ENCODE measurements around the gene HSD17B2. TPM values are rescaled to one million over a fixed set of nuclear protein-coding genes. Genes with fewer than 3 reads are reported as not detected.
"Not testable (repeated sequence)": the region's sequence is repeated elsewhere in the genome, so short reads cannot be mapped to it uniquely, and the experiment has no call there.

The HSD17B2 gene
- total RNA-seq, 2 donors from 2014 or later: 0.80 to 1.0 TPM

- no peak for DNase-seq (ENCODE audit: low spot score)
- Histone ChIP-seq H3K4me1 (replicated peaks) (no peaks in the 10 kb centered on the region), H3K4me3 (no peak overlapping the region), H3K9me3 (no peaks in the 10 kb centered on the region), H3K27me3 (replicated peaks; ENCODE audit: insufficient read depth) (no peaks in the 10 kb centered on the region), H3K27ac (no peak overlapping the region), H3K36me3 (no peaks in the 10 kb centered on the region)
- 57% methylated on average over 8 of the region's 8 CpGs for WGBS
- intact Hi-C loops (cut with DNase I): no loop called here
- TF ChIP-seq POLR2AphosphoS5 (IDR thresholded peaks at IDR 0.05) (no peak), POLR2A (IDR thresholded peaks at IDR 0.05) (no peak), CTCF (IDR thresholded peaks at IDR 0.05) (no peak)
Observed at GRCh38 chr16:82094942-82095540, 60.0 kb downstream of the HSD17B2 start.

GRCh38 chr16:82096641-82097040 is 61.6 kb downstream of the HSD17B2 start:
- TF ChIP-seq POLR2AphosphoS5 (IDR thresholded peaks at IDR 0.05) (no peak), POLR2A (IDR thresholded peaks at IDR 0.05) (no peak), CTCF (IDR thresholded peaks at IDR 0.05) (no peak)
- 96% methylated on average over 3 of the region's 3 CpGs for WGBS

DNA sequence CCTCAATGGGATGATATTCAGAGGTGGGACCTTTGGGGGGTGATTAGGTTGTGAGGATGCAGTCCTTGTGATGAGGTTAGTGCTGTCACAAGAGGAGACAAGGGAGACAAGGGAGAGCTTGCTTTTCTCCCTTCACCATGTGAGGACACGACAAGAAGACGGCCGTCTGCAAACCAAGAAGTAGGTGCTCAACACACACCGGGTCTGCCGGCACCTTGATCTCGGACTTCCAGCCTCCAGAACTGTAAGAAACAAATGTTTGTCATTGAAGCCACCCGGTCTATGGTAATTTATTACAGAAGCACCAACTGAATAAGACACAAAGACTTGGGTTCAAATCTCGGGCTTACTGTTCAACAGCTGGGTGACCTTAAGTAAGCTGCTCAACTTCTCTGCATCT is 70.1 kb downstream of the HSD17B2 start:
- H3K36me3 ChIP-seq: no peaks in the 10 kb centered on the region
- TF ChIP-seq POLR2A (IDR thresholded peaks at IDR 0.05) (no peak), CTCF (IDR thresholded peaks at IDR 0.05) (no peak), POLR2AphosphoS5 (IDR thresholded peaks at IDR 0.05) (no peak)
- H3K27ac ChIP-seq: no peak overlapping the region
- no peaks in the 10 kb centered on the region for H3K4me1 ChIP-seq (replicated peaks)
- no peak for DNase-seq (ENCODE audit: low spot score)
- no peaks in the 10 kb centered on the region for H3K27me3 ChIP-seq (replicated peaks; ENCODE audit: insufficient read depth)
- H3K9me3 ChIP-seq: no peaks in the 10 kb centered on the region
- intact Hi-C loops (cut with DNase I): no loop called here
- no peak overlapping the region for H3K4me3 ChIP-seq
- WGBS: 97% methylated on average over 8 of the region's 8 CpGs

More at GRCh38 chr16:82096641-82097040, 61.6 kb downstream of the HSD17B2 start:
- no peaks in the 10 kb centered on the region for H3K36me3 ChIP-seq
- intact Hi-C loops (cut with DNase I): no loop called here
- no peaks in the 10 kb centered on the region for H3K9me3 ChIP-seq
- H3K4me3 ChIP-seq: no peak overlapping the region
- no peak for DNase-seq (ENCODE audit: low spot score)
- no peaks in the 10 kb centered on the region for H3K27me3 ChIP-seq (replicated peaks; ENCODE audit: insufficient read depth)
- H3K4me1 ChIP-seq (replicated peaks): no peaks in the 10 kb centered on the region
- no peak overlapping the region for H3K27ac ChIP-seq

- H3K27me3 ChIP-seq (replicated peaks; ENCODE audit: insufficient read depth): no peaks in the 10 kb centered on the region
- H3K36me3 ChIP-seq: no peaks in the 10 kb centered on the region
- intact Hi-C loops (cut with DNase I): no loop called here
- WGBS: 90% methylated on average over 2 of the region's 2 CpGs
- TF ChIP-seq CTCF (IDR thresholded peaks at IDR 0.05) (no peak), POLR2A (IDR thresholded peaks at IDR 0.05) (no peak), POLR2AphosphoS5 (IDR thresholded peaks at IDR 0.05) (no peak)
- DNase-seq (ENCODE audit: low spot score): no peak
- no peak overlapping the region for H3K27ac ChIP-seq
- no peaks in the 10 kb centered on the region for H3K4me1 ChIP-seq (replicated peaks)
- no peaks in the 10 kb centered on the region for H3K9me3 ChIP-seq
- H3K4me3 ChIP-seq: no peak overlapping the region
Observed at GRCh38 chr16:82108100-82108499, 73.0 kb downstream of the HSD17B2 start.

DNA sequence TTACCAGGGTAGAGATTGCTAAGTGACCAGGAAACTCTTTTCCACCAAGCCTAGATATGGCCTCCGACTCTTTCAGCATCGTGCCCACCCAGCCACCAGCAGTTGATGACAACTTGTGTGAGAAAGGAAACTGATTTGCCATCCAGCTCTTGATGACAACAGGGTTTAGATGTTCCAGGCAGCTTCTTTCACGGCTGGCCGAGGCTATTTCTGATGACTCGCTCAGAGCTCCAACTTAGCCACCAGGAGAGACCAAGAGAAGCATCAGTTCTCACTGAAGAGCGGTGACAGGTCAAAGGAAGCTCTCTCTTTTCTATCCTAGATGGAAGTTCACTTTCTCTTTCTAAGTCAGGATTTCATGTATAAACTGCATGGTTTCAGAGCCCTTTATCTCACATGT is 73.7 kb downstream of the HSD17B2 start:
- Histone ChIP-seq H3K4me3 (no peak overlapping the region), H3K4me1 (replicated peaks) (no peaks in the 10 kb centered on the region), H3K27me3 (replicated peaks; ENCODE audit: insufficient read depth) (no peaks in the 10 kb centered on the region), H3K36me3 (no peaks in the 10 kb centered on the region), H3K9me3 (no peaks in the 10 kb centered on the region), H3K27ac (no peak overlapping the region)
- no peak for DNase-seq (ENCODE audit: low spot score)
- TF ChIP-seq CTCF (IDR thresholded peaks at IDR 0.05) (no peak), POLR2AphosphoS5 (IDR thresholded peaks at IDR 0.05) (no peak), POLR2A (IDR thresholded peaks at IDR 0.05) (no peak)
- intact Hi-C loops (cut with DNase I): no loop called here
- 96% methylated on average over 6 of the region's 6 CpGs for WGBS

- H3K27me3 ChIP-seq (replicated peaks; ENCODE audit: insufficient read depth); H3K36me3 ChIP-seq; intact Hi-C loops (cut with DNase I); DNase-seq (ENCODE audit: low spot score); H3K9me3 ChIP-seq; H3K4me3 ChIP-seq; H3K27ac ChIP-seq; H3K4me1 ChIP-seq (replicated peaks): not testable (repeated sequence)
- 84% methylated on average over 3 of the region's 3 CpGs for WGBS
Observed at GRCh38 chr16:82109266-82109665, 74.2 kb downstream of the HSD17B2 start.
